SU-DHL-6 (cell line): Measurements from ENCODE around the gene GGNBP2.

Experiments
- H2AFZ ChIP-seq: fragments of 200-600 bp; sonication (generic); 2 replicates; pipeline ENCODE4 v1.6.1; 2014; ENCODE audit warnings: low read depth, mild to moderate bottlenecking, moderate library complexity, mixed read lengths, antibody characterized with exemption, low read length; ENCODE audit not compliant: severe bottlenecking
- H3F3A ChIP-seq: fragments of 200-600 bp; shearing (Covaris generic); 2 replicates; pipeline ENCODE4 v1.6.0; 2016; ENCODE audit warnings: antibody characterized with exemption, mild to moderate bottlenecking; ENCODE audit not compliant: insufficient read depth
- H3K27ac ChIP-seq: fragments of 200-600 bp; sonication (generic); 2 replicates; pipeline ENCODE4 v1.5.1; 2016; ENCODE audit warnings: low read depth, mild to moderate bottlenecking, low read length, moderate library complexity, mixed read lengths
- H3K27me3 ChIP-seq: fragments of 200-600 bp; sonication (generic), shearing (Covaris generic); 2 replicates; pipeline ENCODE4 v1.6.0; 2014; ENCODE audit warnings: mild to moderate bottlenecking, low read length
- H3K36me3 ChIP-seq: fragments of 200-600 bp; sonication (generic); 2 replicates; pipeline ENCODE4 v1.6.1; 2014; ENCODE audit warnings: mild to moderate bottlenecking, low read length, mixed read lengths
- H3K4me2 ChIP-seq: fragments of 300-600, 200-600 bp; shearing (Covaris generic), sonication (generic); 2 replicates; pipeline ENCODE4 v1.6.0; 2014; ENCODE audit warnings: low read length, low read depth, mild to moderate bottlenecking; ENCODE audit not compliant: poor library complexity, severe bottlenecking
- H3K4me3 ChIP-seq: fragments of 200-600 bp; sonication (generic); 2 replicates; pipeline ENCODE4 v1.5.1; 2014; ENCODE audit warnings: antibody characterized with exemption, low read length, mild to moderate bottlenecking, mixed read lengths; ENCODE audit not compliant: insufficient read depth, poor library complexity, severe bottlenecking
- H3K79me2 ChIP-seq: fragments of 200-600 bp; sonication (generic); 2 replicates; pipeline ENCODE4 v1.6.1; 2014; ENCODE audit warnings: mild to moderate bottlenecking, low read length, moderate library complexity; ENCODE audit not compliant: insufficient read depth
- H3K9ac ChIP-seq: fragments of 200-600 bp; sonication (generic); 2 replicates; pipeline ENCODE4 v1.7.0; 2014; ENCODE audit warnings: mild to moderate bottlenecking, low read length
- H3K9me2 ChIP-seq: fragments of 200-600 bp; sonication (generic); replicated peaks from 2 replicates; pipeline ENCODE4 v1.6.1; 2014; ENCODE audit warnings: low read length; ENCODE audit not compliant: insufficient read depth
- H3K9me3 ChIP-seq: fragments of 200-600 bp; sonication (generic); 2 replicates; pipeline ENCODE4 v1.6.1; 2014; ENCODE audit warnings: low read length, mixed read lengths; ENCODE audit not compliant: insufficient read depth
- H4K20me1 ChIP-seq: fragments of 200-600 bp; sonication (generic); 2 replicates; pipeline ENCODE4 v1.6.1; 2014; ENCODE audit warnings: low read depth, mild to moderate bottlenecking, antibody characterized with exemption, low read length, moderate library complexity, mixed read lengths
- CTCF ChIP-seq: fragments of 200-600 bp; sonication (generic); IDR thresholded peaks from one replicate; pipeline ENCODE4 v1.5.1; 2017; ENCODE audit warnings: antibody characterized with exemption, mild to moderate bottlenecking, low read length, moderate library complexity; ENCODE audit not compliant: insufficient read depth, poor library complexity, severe bottlenecking
- EZH2phosphoT487 ChIP-seq: fragments of 200-600 bp; sonication (generic), shearing (Covaris generic); conservative IDR thresholded peaks from 2 replicates; pipeline ENCODE4 v1.6.1; 2018; ENCODE audit warnings: mild to moderate bottlenecking, antibody characterized with exemption, low read length, moderate library complexity, mixed read lengths

Gene GGNBP2

DNA sequence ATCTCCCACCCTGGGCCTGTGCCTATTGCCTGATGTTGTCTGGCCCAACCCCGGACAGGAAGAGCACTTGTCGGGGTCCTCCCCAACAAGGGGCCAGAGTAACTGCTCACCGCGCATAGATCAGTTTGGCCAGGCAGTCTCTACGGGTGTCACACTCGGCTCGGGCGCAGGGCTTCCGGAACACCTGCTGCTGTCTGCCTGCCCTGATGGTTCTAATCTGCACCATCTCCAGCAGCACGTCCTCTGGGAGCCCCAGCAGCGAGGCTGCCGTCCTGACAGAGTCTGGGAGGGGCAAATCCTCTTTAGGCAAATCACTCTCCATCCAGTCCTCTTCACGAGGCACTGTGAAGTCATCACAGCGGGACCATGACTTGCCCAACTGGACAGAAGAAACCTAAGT is 34.1 kb upstream of the GGNBP2 start:
- Histone ChIP-seq H3K9me2 (no peaks in the 10 kb centered on the region), H3K27ac (no peak overlapping the region), H3F3A (no peaks in the 10 kb centered on the region), H3K27me3 (no peaks in the 10 kb centered on the region), H3K36me3 (no peaks in the 10 kb centered on the region), H4K20me1 (no peaks in the 10 kb centered on the region), H3K4me3 (no peak overlapping the region), H3K9ac (no peak overlapping the region), H3K4me2 (no peak overlapping the region), H3K9me3 (no peaks in the 10 kb centered on the region), H2AFZ (no peak overlapping the region), H3K79me2 (no peaks in the 10 kb centered on the region)
- TF ChIP-seq EZH2phosphoT487 = no peak
- no peak for TF ChIP-seq CTCF

- Histone ChIP-seq H2AFZ (no peak overlapping the region), H3K27ac (no peak overlapping the region), H3K9ac (no peak overlapping the region), H3F3A (no peaks in the 10 kb centered on the region), H3K36me3 (no peaks in the 10 kb centered on the region), H3K27me3 (no peaks in the 10 kb centered on the region), H3K9me3 (no peaks in the 10 kb centered on the region), H3K79me2 (no peaks in the 10 kb centered on the region), H3K9me2 (no peaks in the 10 kb centered on the region), H3K4me3 (no peak overlapping the region), H3K4me2 (no peak overlapping the region), H4K20me1 (no peaks in the 10 kb centered on the region)
- TF ChIP-seq EZH2phosphoT487 = no peak
Observed at GRCh38 chr17:36511216-36511615, 33.5 kb upstream of the GGNBP2 start.

- H4K20me1 ChIP-seq = no peaks in the 10 kb centered on the region
- no peaks in the 10 kb centered on the region for H3K9me2 ChIP-seq
- H3K27ac ChIP-seq = no peak overlapping the region
- H3K4me3 ChIP-seq = no peak overlapping the region
- no peaks in the 10 kb centered on the region for H3K79me2 ChIP-seq
- no peaks in the 10 kb centered on the region for H3K36me3 ChIP-seq
- H3K9ac ChIP-seq = no peak overlapping the region
- H3K9me3 ChIP-seq = no peaks in the 10 kb centered on the region
- no peaks in the 10 kb centered on the region for H3F3A ChIP-seq
- no peak overlapping the region for H2AFZ ChIP-seq
- no peaks in the 10 kb centered on the region for H3K27me3 ChIP-seq
- TF ChIP-seq EZH2phosphoT487 (no peak), CTCF (no peak)
- H3K4me2 ChIP-seq = no peak overlapping the region
Observed at GRCh38 chr17:36512641-36513040, 32.1 kb upstream of the GGNBP2 start.

DNA sequence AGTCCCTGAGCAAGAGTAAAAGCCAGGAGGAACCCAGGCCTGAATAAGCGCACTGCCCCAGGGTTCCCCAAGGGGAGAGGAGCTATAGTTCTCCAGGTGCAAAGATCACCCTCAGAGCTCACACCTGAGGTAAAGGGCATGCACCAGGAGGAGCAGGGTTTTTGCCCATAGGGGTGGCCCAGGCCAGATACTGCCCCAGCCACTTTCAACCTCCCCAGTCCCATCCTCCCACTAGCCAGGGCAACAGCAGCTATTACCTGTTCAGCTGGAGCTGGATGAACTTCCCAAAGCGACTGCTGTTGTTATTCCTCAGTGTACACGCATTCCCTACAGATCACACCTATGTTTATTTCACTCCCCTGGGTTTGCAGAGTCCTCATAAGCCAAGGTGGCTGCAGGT is 29.9 kb upstream of the GGNBP2 start:
- Histone ChIP-seq H3K4me3 (no peak overlapping the region), H3K79me2 (no peaks in the 10 kb centered on the region), H3K27ac (no peak overlapping the region), H3K27me3 (no peaks in the 10 kb centered on the region), H3K9me3 (no peaks in the 10 kb centered on the region), H2AFZ (no peak overlapping the region), H3F3A (peaks cover 16% of the 10 kb centered on the region), H4K20me1 (no peaks in the 10 kb centered on the region), H3K36me3 (peaks cover 5% of the 10 kb centered on the region; the same call in 1 of the 2 replicates), H3K9ac (no peak overlapping the region), H3K9me2 (no peaks in the 10 kb centered on the region), H3K4me2 (no peak overlapping the region)
- TF ChIP-seq EZH2phosphoT487 = no peak
